Measurements from ENCODE around the gene SRRM3. TPM values are rescaled to one million over a fixed set of nuclear protein-coding genes. Genes with fewer than 3 reads are reported as not detected.

SRRM3 gene
- total RNA-seq, 3 donors from 2014 or later (not counting 1 experiment from before 2014, with no cell fraction given): not detected

- Histone ChIP-seq H3K27ac (ENCODE audit: low read length) (no peak overlapping the region), H3K27me3 (ENCODE audit: control insufficient read depth, insufficient read depth, low read length) (no peaks in the 10 kb centered on the region), H3K4me1 (ENCODE audit: control insufficient read depth, insufficient read depth, low read length) (peaks cover 2% of the 10 kb centered on the region), H3K36me3 (ENCODE audit: control insufficient read depth, insufficient read depth, low read length) (no peaks in the 10 kb centered on the region), H3K9me3 (ENCODE audit: control insufficient read depth, insufficient read depth, low read length) (peaks cover 2% of the 10 kb centered on the region), H3K4me3 (ENCODE audit: low read length) (no peak overlapping the region)
- WGBS (ENCODE audit: insufficient coverage): 73% methylated on average over 5 of the region's 5 CpGs
- Mint-ChIP-seq H3K36me3 (no peaks in the 10 kb centered on the region), H3K4me3 (no peak overlapping the region), H3K4me1 (no peaks in the 10 kb centered on the region), H3K27ac (no peak overlapping the region), H3K9me3 (no peaks in the 10 kb centered on the region), H3K27me3 (ENCODE audit: low read depth in 2 of 2) (no peaks in the 10 kb centered on the region)
- intact Hi-C loops (cut with micrococcal nuclease): no loop called here
- DNase-seq (no peak), ATAC-seq (no peak)
- TF ChIP-seq CTCF (IDR thresholded peaks at IDR 0.05): no peak
Measured at GRCh38 chr7:76187272-76187671, 14.4 kb upstream of the SRRM3 start.

DNA sequence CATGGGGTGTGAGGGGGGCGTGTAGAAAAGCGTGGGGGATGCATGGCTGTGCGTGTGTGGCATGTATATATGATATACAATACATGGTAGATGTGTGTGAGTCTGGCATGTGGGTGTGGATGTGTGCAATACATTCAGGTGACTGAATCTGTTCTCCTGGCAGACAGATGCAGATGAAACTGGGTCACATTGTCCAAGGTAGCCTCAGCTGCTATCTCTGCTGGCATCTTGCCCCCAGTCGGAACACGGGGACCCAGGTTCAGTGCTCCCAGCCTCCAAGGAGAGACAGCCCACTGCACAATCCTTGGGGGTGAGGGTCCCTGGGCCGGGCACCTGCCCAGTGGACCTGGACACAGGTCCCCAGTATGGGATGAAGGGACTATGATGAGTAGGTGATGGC is 12.4 kb upstream of the SRRM3 start:
- H3K4me1 Mint-ChIP-seq: no peaks in the 10 kb centered on the region
- no peak for TF ChIP-seq CTCF (IDR thresholded peaks at IDR 0.05)

DNA sequence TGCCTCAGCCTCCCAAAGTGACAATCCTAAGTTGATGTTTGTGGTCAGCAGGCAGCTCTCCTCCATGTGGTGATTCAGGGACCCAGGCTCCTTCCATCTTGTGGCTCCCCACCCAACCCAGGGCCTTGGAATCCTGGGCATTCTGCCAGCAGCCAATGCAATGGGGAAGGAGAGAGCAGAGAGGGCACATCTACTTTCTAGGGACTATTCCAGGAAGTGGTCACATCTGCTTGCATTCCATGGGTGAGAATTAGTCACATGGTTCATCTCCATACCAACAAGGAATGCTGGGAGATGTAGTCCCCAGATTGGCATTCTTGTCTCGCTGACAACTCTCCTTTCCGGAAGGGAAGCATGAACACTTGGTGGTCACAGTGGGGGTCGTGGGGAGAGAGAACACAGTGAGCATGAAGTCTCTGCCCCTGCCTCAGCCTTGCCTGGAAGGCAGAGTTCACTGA is 9.9 kb upstream of the SRRM3 start:
- H3K4me3 ChIP-seq (ENCODE audit: low read length): no peak overlapping the region
- intact Hi-C loops (cut with micrococcal nuclease): no loop called here
- no peak for TF ChIP-seq CTCF (IDR thresholded peaks at IDR 0.05)

More for the DNA sequence above, 12.4 kb upstream of the SRRM3 start:
- intact Hi-C loops (cut with micrococcal nuclease): no loop called here
- WGBS (ENCODE audit: insufficient coverage): 86% methylated on average over 6 of the region's 6 CpGs
- Histone ChIP-seq H3K4me1 (ENCODE audit: control insufficient read depth, insufficient read depth, low read length) (peaks cover 2% of the 10 kb centered on the region), H3K27ac (ENCODE audit: low read length) (no peak overlapping the region), H3K27me3 (ENCODE audit: control insufficient read depth, insufficient read depth, low read length) (no peaks in the 10 kb centered on the region), H3K4me3 (ENCODE audit: low read length) (no peak overlapping the region), H3K36me3 (ENCODE audit: control insufficient read depth, insufficient read depth, low read length) (no peaks in the 10 kb centered on the region), H3K9me3 (ENCODE audit: control insufficient read depth, insufficient read depth, low read length) (peaks cover 2% of the 10 kb centered on the region)
- Mint-ChIP-seq H3K27me3 (ENCODE audit: low read depth in 2 of 2) (peaks cover 0 to 3% of the 10 kb centered on the region in 2 donors), H3K4me3 (no peak overlapping the region), H3K27ac (no peak overlapping the region), H3K36me3 (no peaks in the 10 kb centered on the region), H3K9me3 (no peaks in the 10 kb centered on the region)
- ATAC-seq (no peak), DNase-seq (no peak)

GRCh38 chr7:76193466-76193865 is 8.2 kb upstream of the SRRM3 start:
- no peak overlapping the region for H3K4me3 ChIP-seq (ENCODE audit: low read length)
- Mint-ChIP-seq H3K36me3 (no peaks in the 10 kb centered on the region), H3K9me3 (no peaks in the 10 kb centered on the region), H3K27ac (no peak overlapping the region), H3K27me3 (ENCODE audit: low read depth in 2 of 2) (peaks cover 0 to 16% of the 10 kb centered on the region in 2 donors), H3K4me3 (no peak overlapping the region), H3K4me1 (no peaks in the 10 kb centered on the region)
- peaks cover 2% of the 10 kb centered on the region for H3K9me3 ChIP-seq (ENCODE audit: control insufficient read depth, insufficient read depth, low read length)
- DNase-seq (no peak), ATAC-seq (no peak)
- H3K27me3 ChIP-seq (ENCODE audit: control insufficient read depth, insufficient read depth, low read length): no peaks in the 10 kb centered on the region
- H3K4me1 ChIP-seq (ENCODE audit: control insufficient read depth, insufficient read depth, low read length): no peaks in the 10 kb centered on the region
- intact Hi-C loops (cut with micrococcal nuclease): no loop called here
- no peak overlapping the region for H3K27ac ChIP-seq (ENCODE audit: low read length)
- 75% methylated on average over 4 of the region's 4 CpGs for WGBS (ENCODE audit: insufficient coverage)
- no peak for TF ChIP-seq CTCF (IDR thresholded peaks at IDR 0.05)
- no peaks in the 10 kb centered on the region for H3K36me3 ChIP-seq (ENCODE audit: control insufficient read depth, insufficient read depth, low read length)

More for the DNA sequence above, 9.9 kb upstream of the SRRM3 start:
- Mint-ChIP-seq H3K27me3 (ENCODE audit: low read depth in 2 of 2) (peaks cover 0 to 11% of the 10 kb centered on the region in 2 donors), H3K4me1 (no peaks in the 10 kb centered on the region), H3K27ac (no peak overlapping the region), H3K9me3 (no peaks in the 10 kb centered on the region), H3K4me3 (no peak overlapping the region), H3K36me3 (no peaks in the 10 kb centered on the region)
- DNase-seq: no peak
- no peaks in the 10 kb centered on the region for H3K27me3 ChIP-seq (ENCODE audit: control insufficient read depth, insufficient read depth, low read length)
- H3K4me1 ChIP-seq (ENCODE audit: control insufficient read depth, insufficient read depth, low read length): no peaks in the 10 kb centered on the region
- ATAC-seq: no peak
- H3K9me3 ChIP-seq (ENCODE audit: control insufficient read depth, insufficient read depth, low read length): peaks cover 2% of the 10 kb centered on the region
- H3K27ac ChIP-seq (ENCODE audit: low read length): no peak overlapping the region
- 57% methylated on average over 3 of the region's 3 CpGs for WGBS (ENCODE audit: insufficient coverage)
- no peaks in the 10 kb centered on the region for H3K36me3 ChIP-seq (ENCODE audit: control insufficient read depth, insufficient read depth, low read length)

All from natural killer cell (primary cell).